Measurements from ENCODE around the gene COX8A. TPM values are rescaled to one million over a fixed set of nuclear protein-coding genes. Genes with fewer than 3 reads are reported as not detected.

The COX8A gene
- total and polyA plus RNA-seq, 2 donors: 255 to 851 TPM

DNA sequence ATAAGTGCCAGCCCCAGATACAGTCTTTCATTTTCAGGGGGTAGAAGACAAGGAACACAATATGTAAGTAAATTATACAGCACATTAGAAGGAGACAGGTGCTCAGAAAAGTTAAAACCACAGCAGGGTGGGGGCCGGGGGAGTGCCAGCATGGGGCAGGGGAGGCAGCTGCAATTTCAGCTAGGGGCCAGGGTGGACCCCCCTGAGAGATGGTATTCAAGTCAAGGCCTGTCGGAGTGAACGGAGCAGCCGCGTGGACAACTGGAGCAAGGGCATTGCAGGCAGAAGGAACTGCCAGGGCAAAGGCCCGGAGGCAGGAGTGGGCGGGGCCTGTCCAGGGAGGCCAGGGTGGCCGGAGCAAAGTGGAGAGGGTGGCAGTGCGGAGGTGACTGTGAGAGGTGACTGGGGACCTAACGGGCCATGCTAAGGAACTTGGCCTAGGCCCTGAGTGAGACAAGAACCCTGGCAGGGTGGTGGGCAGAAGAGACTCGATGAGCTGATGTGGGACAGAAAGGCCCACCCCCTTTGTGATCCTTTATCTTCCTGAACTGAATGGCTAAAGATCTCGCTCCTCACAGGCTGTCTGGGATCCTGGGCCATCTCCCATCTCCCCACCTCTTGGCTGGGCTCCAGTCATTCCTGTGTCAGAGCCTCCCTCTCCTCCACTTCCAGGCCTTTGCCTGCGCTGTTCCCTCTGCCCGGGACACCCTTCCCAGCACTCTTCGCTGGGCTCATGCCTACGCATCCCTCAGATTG lies 38.9 kb downstream of the COX8A start:
- WGBS: 88% methylated on average over 16 of the region's 16 CpGs
- H3K4me1 ChIP-seq (ENCODE audit: insufficient read depth): no peaks in the 10 kb centered on the region
- no peak overlapping the region for H3K27ac ChIP-seq (ENCODE audit: low read depth)
- H3K36me3 ChIP-seq (ENCODE audit: insufficient read depth): no peaks in the 10 kb centered on the region
- no peak overlapping the region for H3K4me3 ChIP-seq (ENCODE audit: low read depth, low read length)
- DNase-seq (ENCODE audit: extremely low spot score): no peak

DNA sequence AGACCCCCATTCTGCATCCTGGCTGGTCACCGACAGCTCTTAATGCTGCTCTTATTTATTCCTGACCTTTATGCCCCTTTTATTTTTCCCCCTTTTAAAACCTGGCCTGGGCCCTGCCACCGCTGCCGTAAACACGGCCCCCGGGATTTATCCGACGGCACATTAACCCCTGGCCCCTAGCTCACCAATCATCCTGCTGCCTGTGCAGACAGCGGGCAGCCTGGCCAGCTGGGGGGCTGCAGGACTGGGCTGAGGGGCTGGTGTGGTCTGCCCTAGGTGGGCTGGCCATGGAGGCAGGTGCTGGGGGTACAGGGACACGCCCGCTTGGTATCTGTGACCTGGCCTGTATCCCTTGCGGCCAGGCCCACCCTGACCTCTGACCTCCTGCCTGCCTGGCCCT lies 39.9 kb downstream of the COX8A start:
- Histone ChIP-seq H3K4me1 (ENCODE audit: insufficient read depth) (no peaks in the 10 kb centered on the region), H3K36me3 (ENCODE audit: insufficient read depth) (no peaks in the 10 kb centered on the region), H3K4me3 (ENCODE audit: low read depth, low read length) (no peak overlapping the region), H3K27ac (ENCODE audit: low read depth) (no peak overlapping the region)
- WGBS: 80% methylated on average over 11 of the region's 11 CpGs
- DNase-seq (ENCODE audit: extremely low spot score): no peak

DNA sequence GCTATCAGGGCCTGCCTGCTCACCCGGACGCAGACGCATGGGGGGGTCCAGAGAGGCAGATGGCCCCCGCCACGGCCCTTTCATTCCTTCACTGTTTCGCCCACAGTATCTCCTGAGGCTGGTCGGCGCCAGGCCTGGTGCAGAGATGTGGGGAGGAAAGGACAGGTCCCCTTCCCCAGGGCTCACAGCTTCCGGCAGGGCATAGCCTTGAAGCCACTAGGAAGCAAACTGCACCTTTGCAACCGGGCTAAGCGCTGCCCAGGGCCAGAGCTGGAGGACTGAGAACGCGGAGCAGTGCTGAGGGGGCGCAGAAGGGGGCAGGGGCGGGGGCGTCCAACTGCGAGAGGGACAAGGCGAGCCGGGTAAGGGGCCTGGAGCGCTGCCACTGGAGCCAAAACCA lies 41.1 kb downstream of the COX8A start:
- Histone ChIP-seq H3K36me3 (ENCODE audit: insufficient read depth) (no peaks in the 10 kb centered on the region), H3K4me3 (ENCODE audit: low read depth, low read length) (no peak overlapping the region), H3K4me1 (ENCODE audit: insufficient read depth) (no peaks in the 10 kb centered on the region), H3K27ac (ENCODE audit: low read depth) (no peak overlapping the region)
- WGBS: 87% methylated on average over 20 of the region's 20 CpGs
- DNase-seq (ENCODE audit: extremely low spot score): no peak

DNA sequence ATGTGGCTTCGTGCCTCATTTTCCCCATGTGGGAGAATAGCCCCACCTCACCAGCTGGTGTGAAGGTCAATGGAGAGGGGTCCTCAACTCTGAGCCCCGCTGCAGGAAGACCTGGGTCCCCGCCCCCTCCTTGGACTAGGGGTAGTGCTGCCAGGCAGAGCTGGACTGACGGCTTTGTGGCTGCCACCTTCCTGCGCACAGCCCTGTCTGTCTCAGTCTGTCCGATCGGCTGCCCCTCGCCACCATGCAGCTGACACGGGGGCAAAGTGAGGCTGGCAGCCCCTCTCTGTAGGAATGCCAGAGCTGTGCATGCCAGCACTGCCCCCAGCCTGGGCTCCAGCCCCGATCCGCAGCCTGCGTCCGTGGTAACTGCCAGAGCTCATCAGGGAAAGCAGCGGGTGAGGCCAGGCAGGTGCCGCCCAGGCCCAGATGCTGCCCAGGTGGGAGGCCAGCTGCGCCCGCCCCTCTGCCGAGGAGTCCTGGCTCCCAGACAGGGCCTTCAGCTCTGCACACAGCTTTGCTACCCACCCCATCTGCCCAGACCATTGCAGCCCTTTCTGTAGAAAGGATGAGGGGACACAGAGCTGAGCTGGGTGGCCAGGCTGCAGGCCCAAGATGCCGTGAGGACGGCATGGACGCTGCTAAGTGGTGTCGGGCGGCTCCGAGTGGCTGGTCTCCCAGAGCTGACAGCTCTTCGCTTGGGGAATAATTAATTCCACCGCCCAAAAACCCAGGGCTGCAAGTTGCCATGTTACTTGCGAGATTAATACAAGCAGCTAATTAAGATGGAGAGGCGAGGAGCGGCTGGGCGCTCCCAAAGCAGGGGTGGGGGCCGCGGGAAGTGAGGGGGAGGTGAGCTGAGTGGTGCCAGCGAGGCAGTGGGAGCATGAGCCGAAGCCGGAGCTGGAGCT lies 41.8 kb downstream of the COX8A start:
- DNase-seq (ENCODE audit: extremely low spot score): no peak
- no peaks in the 10 kb centered on the region for H3K4me1 ChIP-seq (ENCODE audit: insufficient read depth)
- no peaks in the 10 kb centered on the region for H3K36me3 ChIP-seq (ENCODE audit: insufficient read depth)
- H3K27ac ChIP-seq (ENCODE audit: low read depth): no peak overlapping the region
- H3K4me3 ChIP-seq (ENCODE audit: low read depth, low read length): no peak overlapping the region
- whole genome bisulfite sequencing: 91% methylated on average over 35 of the region's 35 CpGs

DNA sequence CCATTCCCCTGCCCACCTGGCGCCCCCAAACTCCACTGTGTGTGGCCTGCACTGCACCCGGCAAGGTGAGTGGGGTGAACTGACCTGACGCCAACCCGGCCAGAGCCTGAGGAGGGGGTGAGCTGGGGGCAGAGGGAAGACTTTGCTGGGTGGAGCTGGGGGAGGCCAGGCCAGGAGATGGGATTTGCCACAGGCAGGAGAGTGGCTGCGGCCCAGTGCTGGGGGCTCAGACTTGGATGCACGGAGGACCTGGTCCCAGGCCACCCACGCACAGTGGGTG lies 43.5 kb downstream of the COX8A start:
- Histone ChIP-seq H3K36me3 (ENCODE audit: insufficient read depth) (no peaks in the 10 kb centered on the region), H3K4me1 (ENCODE audit: insufficient read depth) (no peaks in the 10 kb centered on the region), H3K27ac (ENCODE audit: low read depth) (no peak overlapping the region), H3K4me3 (ENCODE audit: low read depth, low read length) (no peak overlapping the region)
- no peak for DNase-seq (ENCODE audit: extremely low spot score)
- 87% methylated on average over 7 of the region's 7 CpGs for WGBS

DNA sequence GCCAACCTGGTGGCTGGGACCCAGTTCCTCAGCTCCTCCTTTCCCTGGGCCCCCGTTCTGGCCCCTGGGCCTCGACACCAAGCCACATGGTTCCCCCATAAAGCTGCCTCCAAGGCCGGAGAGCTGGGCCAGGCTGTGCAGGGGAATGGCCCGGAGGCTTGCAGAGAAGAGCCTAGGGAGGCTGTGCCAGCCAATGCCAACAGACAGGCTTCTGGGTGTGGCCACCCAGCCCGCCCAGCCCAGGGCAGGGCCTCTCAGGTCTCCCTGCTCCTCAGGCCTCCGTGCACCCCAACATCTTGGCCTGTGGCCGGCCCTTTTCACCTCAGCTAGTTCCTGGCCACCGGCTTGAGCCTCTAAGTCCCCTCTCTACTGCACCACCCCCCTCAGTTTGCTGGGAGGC lies 43.9 kb downstream of the COX8A start:
- no peaks in the 10 kb centered on the region for H3K4me1 ChIP-seq (ENCODE audit: insufficient read depth)
- no peak overlapping the region for H3K27ac ChIP-seq (ENCODE audit: low read depth)
- WGBS: 91% methylated on average over 8 of the region's 8 CpGs
- H3K36me3 ChIP-seq (ENCODE audit: insufficient read depth): no peaks in the 10 kb centered on the region
- DNase-seq (ENCODE audit: extremely low spot score): no peak
- H3K4me3 ChIP-seq (ENCODE audit: low read depth, low read length): no peak overlapping the region

DNA sequence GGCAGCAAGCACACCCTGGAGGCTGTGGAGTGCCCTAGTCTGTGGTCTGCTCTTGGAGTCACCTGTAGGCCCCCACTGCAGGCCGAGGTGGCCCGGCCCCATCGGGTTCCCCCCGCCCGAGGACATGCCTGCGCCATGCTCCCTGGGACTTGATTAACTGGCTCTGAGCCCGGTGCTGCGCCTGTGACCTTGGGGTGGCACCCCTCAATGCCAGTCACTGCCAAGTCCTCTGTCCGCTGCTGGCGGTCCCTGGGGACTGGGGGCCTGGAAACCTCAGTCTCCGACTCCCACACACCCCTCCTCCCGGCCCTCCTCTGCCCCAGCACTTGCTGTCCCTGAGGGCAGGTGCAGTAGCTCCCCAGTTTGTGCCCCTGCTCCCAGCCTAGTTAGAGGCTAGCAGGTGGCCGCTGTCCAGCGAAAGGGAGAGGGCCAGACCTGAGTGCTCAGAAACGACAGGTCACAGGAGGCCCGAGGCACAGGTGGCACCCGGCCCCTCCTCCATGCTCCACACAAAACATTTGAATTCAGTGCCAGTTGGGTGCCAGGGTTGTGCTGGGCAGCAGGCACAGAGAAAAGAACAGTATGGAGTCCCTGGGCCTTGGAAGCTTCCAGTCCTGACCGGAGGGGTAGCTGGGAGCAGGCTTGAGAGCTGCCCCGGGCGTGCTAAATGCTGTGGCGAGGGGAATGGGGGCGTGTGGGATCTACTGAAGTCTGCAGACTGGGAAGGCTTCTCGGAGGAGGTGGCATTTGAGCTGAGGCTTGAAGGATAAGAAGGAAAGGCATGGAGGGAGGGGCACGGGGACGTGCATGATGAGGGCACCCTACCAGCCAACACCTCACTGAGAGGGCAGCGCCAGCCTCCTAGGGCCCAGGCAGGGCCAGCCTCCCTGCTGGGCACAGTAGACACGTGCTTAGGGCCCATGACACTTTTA lies 45.0 kb downstream of the COX8A start:
- H3K4me3 ChIP-seq (ENCODE audit: low read depth, low read length): no peak overlapping the region
- no peak for DNase-seq (ENCODE audit: extremely low spot score)
- WGBS: 87% methylated on average over 27 of the region's 27 CpGs
- no peaks in the 10 kb centered on the region for H3K4me1 ChIP-seq (ENCODE audit: insufficient read depth)
- H3K27ac ChIP-seq (ENCODE audit: low read depth): no peak overlapping the region
- H3K36me3 ChIP-seq (ENCODE audit: insufficient read depth): no peaks in the 10 kb centered on the region

DNA sequence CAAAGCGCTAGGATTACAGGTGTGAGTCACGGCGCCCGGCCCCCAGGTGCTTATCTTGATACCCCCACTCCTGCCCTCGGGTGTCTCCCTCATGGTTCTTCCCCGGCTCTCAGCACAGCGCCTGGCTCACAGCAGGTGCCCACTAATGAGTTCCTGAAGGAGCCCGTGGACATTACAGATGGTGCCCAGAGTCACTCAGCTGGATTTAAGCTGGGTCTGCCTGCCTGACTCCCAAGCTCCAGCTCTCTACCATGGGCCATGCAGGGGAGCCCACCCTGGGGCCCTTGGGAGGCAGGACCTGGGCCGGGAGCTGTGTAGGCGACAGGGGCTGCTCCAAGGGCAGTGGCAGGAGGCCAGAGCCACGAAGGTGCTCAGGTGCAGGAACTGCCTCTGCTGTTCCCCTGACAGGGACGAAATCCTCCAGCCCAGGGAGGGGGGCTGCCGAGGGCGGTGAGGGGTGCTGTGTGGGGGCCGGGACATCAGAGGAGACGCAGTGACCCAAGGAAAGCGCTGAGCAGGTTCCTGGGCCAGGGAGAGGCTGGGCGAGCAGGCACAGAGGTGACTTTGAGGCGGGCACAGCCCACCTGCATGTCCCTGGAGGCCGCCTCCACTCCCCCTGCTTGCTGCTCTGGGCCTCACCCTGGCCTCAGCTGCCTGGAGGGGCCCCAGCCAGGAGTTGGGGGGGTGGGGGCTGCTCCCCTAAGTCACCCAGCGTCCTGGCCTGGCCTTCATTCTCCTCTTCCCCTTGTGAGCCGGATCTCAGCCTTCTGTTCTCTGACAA lies 46.7 kb downstream of the COX8A start:
- no peaks in the 10 kb centered on the region for H3K36me3 ChIP-seq (ENCODE audit: insufficient read depth)
- H3K4me1 ChIP-seq (ENCODE audit: insufficient read depth): no peaks in the 10 kb centered on the region
- 82% methylated on average over 22 of the region's 22 CpGs for WGBS
- H3K27ac ChIP-seq (ENCODE audit: low read depth): no peak overlapping the region
- H3K4me3 ChIP-seq (ENCODE audit: low read depth, low read length): no peak overlapping the region
- no peak for DNase-seq (ENCODE audit: extremely low spot score)

DNA sequence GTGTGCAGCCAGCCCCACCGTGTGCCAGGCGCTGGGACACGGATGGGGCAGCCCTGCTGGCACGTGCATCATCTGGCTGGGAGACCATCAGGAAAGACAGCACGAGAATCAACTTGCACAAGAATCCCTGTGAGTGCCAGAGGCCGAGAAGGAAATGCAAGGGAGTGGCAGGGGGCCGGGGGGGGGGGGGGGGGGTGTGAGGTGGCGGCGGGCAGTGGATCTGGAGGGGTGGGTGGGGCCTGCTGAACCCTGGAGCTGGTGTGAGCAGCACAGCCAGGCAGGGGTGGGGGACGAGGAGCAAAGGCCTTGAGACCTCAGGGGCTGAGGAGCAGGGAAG lies 47.3 kb downstream of the COX8A start:
- no peak overlapping the region for H3K4me3 ChIP-seq (ENCODE audit: low read depth, low read length)
- no peaks in the 10 kb centered on the region for H3K36me3 ChIP-seq (ENCODE audit: insufficient read depth)
- no peak overlapping the region for H3K27ac ChIP-seq (ENCODE audit: low read depth)
- WGBS: 59% methylated on average over 10 of the region's 10 CpGs
- no peaks in the 10 kb centered on the region for H3K4me1 ChIP-seq (ENCODE audit: insufficient read depth)
- no peak for DNase-seq (ENCODE audit: extremely low spot score)

DNA sequence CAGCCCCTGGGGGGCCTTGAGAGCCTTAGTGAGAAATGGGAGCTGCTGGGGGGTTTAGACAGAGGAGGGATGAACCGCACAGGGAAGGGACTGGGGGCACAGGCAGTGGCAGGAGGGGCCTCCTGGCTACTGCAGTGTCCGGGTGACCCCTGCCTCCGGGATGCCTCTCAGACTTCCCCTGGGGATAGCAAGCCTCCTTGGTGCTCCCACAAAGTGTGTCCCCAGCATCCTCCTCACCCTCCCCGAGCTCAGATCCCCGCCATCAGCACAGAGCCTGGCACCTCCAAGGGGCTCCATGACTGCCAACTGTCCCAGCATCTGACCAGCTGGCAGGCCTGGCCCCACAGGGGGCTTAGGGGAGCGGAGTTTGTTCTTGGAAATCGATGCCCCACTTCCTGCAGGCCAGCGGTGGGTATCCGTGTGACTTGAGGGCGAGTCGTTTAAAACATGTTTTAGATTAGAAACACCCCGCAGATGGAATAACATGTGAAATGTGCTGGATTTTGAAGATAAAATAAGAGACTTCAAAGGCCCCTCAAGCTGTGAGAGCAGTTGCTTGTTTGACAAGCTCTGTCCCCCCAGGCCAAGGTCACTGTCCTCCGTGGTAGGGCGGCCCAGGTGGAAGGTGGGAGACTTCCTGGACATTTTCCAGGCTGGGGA lies 47.8 kb downstream of the COX8A start:
- 83% methylated on average over 14 of the region's 14 CpGs for WGBS
- Histone ChIP-seq H3K36me3 (ENCODE audit: insufficient read depth) (no peaks in the 10 kb centered on the region), H3K4me3 (ENCODE audit: low read depth, low read length) (no peak overlapping the region), H3K27ac (ENCODE audit: low read depth) (no peak overlapping the region), H3K4me1 (ENCODE audit: insufficient read depth) (no peaks in the 10 kb centered on the region)
- DNase-seq (ENCODE audit: extremely low spot score): no peak

DNA sequence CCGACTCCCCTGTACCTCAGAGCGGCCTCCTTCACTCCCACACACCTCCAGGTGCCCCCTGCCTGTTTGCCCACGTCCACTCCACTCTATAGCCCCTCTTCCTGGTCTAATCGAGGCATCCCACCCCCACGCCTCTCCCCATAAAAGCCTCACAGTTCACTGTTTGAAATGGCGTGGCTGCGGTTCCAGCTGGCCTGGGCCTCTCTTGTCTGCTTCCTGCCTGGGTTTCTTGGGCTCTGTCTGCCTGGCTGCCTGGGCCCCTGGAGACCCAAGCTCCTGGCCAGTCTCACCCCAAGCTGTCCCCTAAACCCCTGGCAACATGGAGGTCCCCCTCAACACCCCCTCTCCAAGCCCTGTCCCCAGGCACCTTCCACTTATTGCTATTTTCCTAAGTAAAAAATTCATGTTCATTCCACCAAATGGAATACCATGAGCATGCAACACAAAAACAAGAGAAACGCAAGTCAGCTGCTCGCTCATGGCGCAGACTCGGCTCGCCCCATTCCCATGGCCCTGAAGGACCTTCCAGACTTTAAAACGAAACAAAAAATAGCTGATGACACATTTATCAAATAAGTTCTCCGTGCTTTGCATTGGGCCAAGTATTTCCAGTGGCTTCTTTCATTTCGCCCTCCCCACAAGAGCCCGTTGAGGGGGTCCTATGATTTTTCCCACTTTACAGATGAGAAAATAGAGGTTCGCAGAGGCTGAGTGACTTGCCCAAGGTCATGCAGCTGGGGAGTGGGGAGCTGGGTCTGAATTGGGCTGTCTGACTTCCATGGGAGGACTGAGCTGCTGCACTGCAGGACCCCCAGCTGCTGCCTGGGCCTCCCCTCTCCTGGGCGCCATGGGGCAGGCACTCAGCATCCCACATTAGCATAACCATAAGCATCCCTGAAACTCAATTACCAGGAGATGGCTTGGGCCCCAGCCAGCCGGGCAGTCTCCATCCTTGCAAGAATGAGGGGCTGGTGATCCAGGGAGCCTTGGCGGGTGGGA lies 49.6 kb downstream of the COX8A start:
- WGBS: 86% methylated on average over 20 of the region's 20 CpGs
- H3K4me3 ChIP-seq (ENCODE audit: low read depth, low read length): no peak overlapping the region
- DNase-seq (ENCODE audit: extremely low spot score): no peak
- no peaks in the 10 kb centered on the region for H3K4me1 ChIP-seq (ENCODE audit: insufficient read depth)
- no peaks in the 10 kb centered on the region for H3K36me3 ChIP-seq (ENCODE audit: insufficient read depth)
- H3K27ac ChIP-seq (ENCODE audit: low read depth): no peak overlapping the region

DNA sequence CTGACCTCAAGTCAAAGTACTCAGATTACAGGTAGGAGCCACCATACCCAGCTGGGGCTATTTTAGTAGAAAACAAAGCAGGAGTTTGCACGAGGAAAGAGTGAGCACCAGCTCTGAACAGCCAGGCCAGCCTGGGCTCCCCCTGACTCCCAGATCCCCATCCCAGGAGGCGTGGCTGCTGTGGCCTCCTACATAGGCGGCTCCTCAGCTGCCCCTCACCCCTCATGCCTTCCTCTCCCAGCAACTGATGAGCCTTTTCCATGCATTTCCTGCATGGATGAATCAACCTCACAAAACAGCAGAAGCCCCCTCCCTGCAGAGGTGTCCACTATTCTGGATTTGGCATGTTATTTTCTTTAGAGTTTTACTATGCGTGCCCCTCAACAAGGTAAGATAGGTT lies 50.8 kb downstream of the COX8A start:
- DNase-seq (ENCODE audit: extremely low spot score): no peak
- 91% methylated on average over 4 of the region's 4 CpGs for WGBS
- no peak overlapping the region for H3K4me3 ChIP-seq (ENCODE audit: low read depth, low read length)
- H3K36me3 ChIP-seq (ENCODE audit: insufficient read depth): no peaks in the 10 kb centered on the region
- H3K4me1 ChIP-seq (ENCODE audit: insufficient read depth): no peaks in the 10 kb centered on the region
- H3K27ac ChIP-seq (ENCODE audit: low read depth): no peak overlapping the region
